Neural progenitor cell (in vitro differentiated cells): ENCODE data around the gene CACNB4.

ENCODE experiments used
- CTCF ChIP-seq: fragments of 200-600 bp; sonication (generic); IDR thresholded peaks from 2 replicates; pipeline ENCODE4 v1.5.1; 2017; ENCODE audit warnings: antibody characterized with exemption, mild to moderate bottlenecking
- EZH2 ChIP-seq: fragments of 200-600 bp; sonication (generic); IDR thresholded peaks from 2 replicates; pipeline ENCODE4 v1.6.1; 2017; ENCODE audit warnings: antibody characterized with exemption, mild to moderate bottlenecking, moderate library complexity

DNA sequence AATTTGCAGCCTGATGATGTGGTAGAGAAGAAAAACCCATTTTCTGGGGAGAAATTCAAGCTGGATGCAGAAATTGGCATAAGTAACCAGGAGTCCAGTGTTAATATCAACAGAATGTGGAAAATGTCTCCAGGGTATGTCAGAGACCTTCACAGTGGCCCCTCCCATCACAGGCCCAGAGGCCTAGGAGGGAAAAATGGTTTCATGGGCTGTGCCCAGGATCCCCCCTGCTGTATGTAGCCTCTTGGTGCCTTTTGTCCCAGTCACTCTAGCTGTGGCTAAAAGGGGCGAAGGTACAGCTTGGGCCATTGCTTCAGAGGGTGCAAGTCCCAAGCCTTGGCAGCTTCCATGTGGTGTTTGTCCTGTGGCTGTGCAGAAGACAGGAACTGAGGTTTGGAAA is 40.2 kb downstream of the CACNB4 start:
- TF ChIP-seq EZH2 (no peak), CTCF (no peak)
